ENCODE results near the gene TMEFF1.

TMEFF1 gene

DNA sequence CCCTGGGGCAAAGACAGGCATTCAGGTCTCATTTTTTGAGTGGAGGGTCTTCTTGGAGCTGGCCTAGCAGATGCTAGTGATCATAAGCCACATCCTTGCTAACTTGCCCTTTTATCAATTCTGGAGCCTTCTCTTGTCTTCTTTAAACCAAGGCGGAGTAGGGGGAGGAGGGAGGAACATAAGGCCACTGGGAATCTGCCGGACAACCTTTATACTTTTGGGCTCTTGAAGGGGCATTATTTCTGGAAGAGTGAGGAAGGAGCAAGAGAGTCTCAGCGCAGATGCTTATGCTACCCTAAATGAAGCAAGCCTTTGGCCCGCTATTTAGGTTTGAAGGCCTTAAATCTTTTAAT is 2.0 kb downstream of the TMEFF1 start:
- no peak overlapping the region for H3K4me3 ChIP-seq (ENCODE audit: insufficient read depth, low read length, poor library complexity, severe bottlenecking)
- H3K9me2 ChIP-seq (replicated peaks; ENCODE audit: insufficient read depth, low read length), result no peaks in the 10 kb centered on the region
- H3K27ac ChIP-seq (ENCODE audit: low read depth, low read length), result no peak overlapping the region

GRCh38 chr9:100477241-100477640 is 4.3 kb downstream of the TMEFF1 start:
- Histone ChIP-seq H3K4me2 (ENCODE audit: low read depth, low read length, poor library complexity, severe bottlenecking) (no peak overlapping the region), H3K79me2 (ENCODE audit: insufficient read depth, low read length) (no peaks in the 10 kb centered on the region)

More for the DNA sequence above, 2.0 kb downstream of the TMEFF1 start:
- H3F3A ChIP-seq (ENCODE audit: insufficient read depth), result peaks cover 7% of the 10 kb centered on the region; the same call in 1 of the 2 replicates
- H3K27me3 ChIP-seq (ENCODE audit: low read length), result no peaks in the 10 kb centered on the region
- no peak for TF ChIP-seq EZH2phosphoT487 (conservative IDR thresholded peaks at IDR 0.05; ENCODE audit: low read length)
- TF ChIP-seq, protein P1, sequence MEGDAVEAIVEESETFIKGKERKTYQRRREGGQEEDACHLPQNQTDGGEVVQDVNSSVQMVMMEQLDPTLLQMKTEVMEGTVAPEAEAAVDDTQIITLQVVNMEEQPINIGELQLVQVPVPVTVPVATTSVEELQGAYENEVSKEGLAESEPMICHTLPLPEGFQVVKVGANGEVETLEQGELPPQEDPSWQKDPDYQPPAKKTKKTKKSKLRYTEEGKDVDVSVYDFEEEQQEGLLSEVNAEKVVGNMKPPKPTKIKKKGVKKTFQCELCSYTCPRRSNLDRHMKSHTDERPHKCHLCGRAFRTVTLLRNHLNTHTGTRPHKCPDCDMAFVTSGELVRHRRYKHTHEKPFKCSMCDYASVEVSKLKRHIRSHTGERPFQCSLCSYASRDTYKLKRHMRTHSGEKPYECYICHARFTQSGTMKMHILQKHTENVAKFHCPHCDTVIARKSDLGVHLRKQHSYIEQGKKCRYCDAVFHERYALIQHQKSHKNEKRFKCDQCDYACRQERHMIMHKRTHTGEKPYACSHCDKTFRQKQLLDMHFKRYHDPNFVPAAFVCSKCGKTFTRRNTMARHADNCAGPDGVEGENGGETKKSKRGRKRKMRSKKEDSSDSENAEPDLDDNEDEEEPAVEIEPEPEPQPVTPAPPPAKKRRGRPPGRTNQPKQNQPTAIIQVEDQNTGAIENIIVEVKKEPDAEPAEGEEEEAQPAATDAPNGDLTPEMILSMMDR (IDR thresholded peaks at IDR 0.05; ENCODE audit: insufficient read depth, low read length, poor library complexity, severe bottlenecking), result no peak
- no peaks in the 10 kb centered on the region for H4K20me1 ChIP-seq (ENCODE audit: low read depth, low read length)
- no peaks in the 10 kb centered on the region for H3K36me3 ChIP-seq (ENCODE audit: low read length)
- no peak overlapping the region for H2AFZ ChIP-seq (ENCODE audit: low read depth, low read length, severe bottlenecking)
- H3K9ac ChIP-seq (ENCODE audit: low read length), result no peak overlapping the region
- H3K79me2 ChIP-seq (ENCODE audit: insufficient read depth, low read length), result no peaks in the 10 kb centered on the region
- H3K4me2 ChIP-seq (ENCODE audit: low read depth, low read length, poor library complexity, severe bottlenecking), result no peak overlapping the region
- no peaks in the 10 kb centered on the region for H3K9me3 ChIP-seq (ENCODE audit: insufficient read depth, low read length)

DNA sequence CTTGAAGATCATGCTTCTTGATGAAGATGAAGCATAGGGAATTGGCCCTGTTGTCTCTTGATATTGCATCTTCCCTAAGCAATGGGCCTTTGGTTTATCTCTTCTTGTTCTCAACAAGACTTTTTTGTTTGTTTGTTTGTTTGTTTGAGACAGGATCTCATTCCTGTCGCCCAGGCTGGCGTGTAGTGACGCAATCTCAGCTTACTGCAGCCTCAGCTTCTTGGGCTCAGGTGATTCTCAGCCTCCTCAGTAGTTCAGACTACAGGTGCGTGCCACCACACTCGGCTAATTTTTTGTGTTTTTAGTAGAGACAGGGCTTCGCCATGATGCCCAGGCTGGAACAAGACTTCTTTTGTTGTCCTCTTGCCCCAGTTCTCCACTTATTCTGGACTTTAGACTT is 5.2 kb downstream of the TMEFF1 start:
- Histone ChIP-seq H3K4me3 (ENCODE audit: insufficient read depth, low read length, poor library complexity, severe bottlenecking) (no peak overlapping the region), H3K27ac (ENCODE audit: low read depth, low read length) (no peak overlapping the region), H3F3A (ENCODE audit: insufficient read depth) (no peaks in the 10 kb centered on the region), H4K20me1 (ENCODE audit: low read depth, low read length) (no peaks in the 10 kb centered on the region), H3K9me3 (ENCODE audit: insufficient read depth, low read length) (no peaks in the 10 kb centered on the region), H3K9ac (ENCODE audit: low read length) (no peak overlapping the region), H3K4me2 (ENCODE audit: low read depth, low read length, poor library complexity, severe bottlenecking) (no peak overlapping the region), H3K27me3 (ENCODE audit: low read length) (no peaks in the 10 kb centered on the region), H3K9me2 (replicated peaks; ENCODE audit: insufficient read depth, low read length) (no peaks in the 10 kb centered on the region), H2AFZ (ENCODE audit: low read depth, low read length, severe bottlenecking) (no peak overlapping the region), H3K79me2 (ENCODE audit: insufficient read depth, low read length) (no peaks in the 10 kb centered on the region), H3K36me3 (ENCODE audit: low read length) (no peaks in the 10 kb centered on the region)
- TF ChIP-seq, protein P1 (IDR thresholded peaks at IDR 0.05; ENCODE audit: insufficient read depth, low read length, poor library complexity, severe bottlenecking), result no peak
- TF ChIP-seq EZH2phosphoT487 (conservative IDR thresholded peaks at IDR 0.05; ENCODE audit: low read length), result no peak

More at GRCh38 chr9:100477241-100477640, 4.3 kb downstream of the TMEFF1 start:
- Histone ChIP-seq H2AFZ (ENCODE audit: low read depth, low read length, severe bottlenecking) (no peak overlapping the region), H3K27me3 (ENCODE audit: low read length) (no peaks in the 10 kb centered on the region), H3K36me3 (ENCODE audit: low read length) (no peaks in the 10 kb centered on the region), H3K9me2 (replicated peaks; ENCODE audit: insufficient read depth, low read length) (no peaks in the 10 kb centered on the region), H3K4me3 (ENCODE audit: insufficient read depth, low read length, poor library complexity, severe bottlenecking) (no peak overlapping the region), H3K9ac (ENCODE audit: low read length) (no peak overlapping the region), H3K9me3 (ENCODE audit: insufficient read depth, low read length) (no peaks in the 10 kb centered on the region), H4K20me1 (ENCODE audit: low read depth, low read length) (no peaks in the 10 kb centered on the region), H3F3A (ENCODE audit: insufficient read depth) (peaks cover 5% of the 10 kb centered on the region; the same call in 1 of the 2 replicates), H3K27ac (ENCODE audit: low read depth, low read length) (no peak overlapping the region)
- TF ChIP-seq, protein P1 (IDR thresholded peaks at IDR 0.05; ENCODE audit: insufficient read depth, low read length, poor library complexity, severe bottlenecking), result no peak
- TF ChIP-seq EZH2phosphoT487 (conservative IDR thresholded peaks at IDR 0.05; ENCODE audit: low read length), result no peak

Measured in SU-DHL-6 (cell line).